Measurements from ENCODE around the gene CHPF2. TPM values are rescaled to one million over a fixed set of nuclear protein-coding genes. Genes with fewer than 3 reads are reported as not detected.

CHPF2 gene
- total RNA-seq, 1 donor from 2014 or later, result 31.0 TPM

DNA sequence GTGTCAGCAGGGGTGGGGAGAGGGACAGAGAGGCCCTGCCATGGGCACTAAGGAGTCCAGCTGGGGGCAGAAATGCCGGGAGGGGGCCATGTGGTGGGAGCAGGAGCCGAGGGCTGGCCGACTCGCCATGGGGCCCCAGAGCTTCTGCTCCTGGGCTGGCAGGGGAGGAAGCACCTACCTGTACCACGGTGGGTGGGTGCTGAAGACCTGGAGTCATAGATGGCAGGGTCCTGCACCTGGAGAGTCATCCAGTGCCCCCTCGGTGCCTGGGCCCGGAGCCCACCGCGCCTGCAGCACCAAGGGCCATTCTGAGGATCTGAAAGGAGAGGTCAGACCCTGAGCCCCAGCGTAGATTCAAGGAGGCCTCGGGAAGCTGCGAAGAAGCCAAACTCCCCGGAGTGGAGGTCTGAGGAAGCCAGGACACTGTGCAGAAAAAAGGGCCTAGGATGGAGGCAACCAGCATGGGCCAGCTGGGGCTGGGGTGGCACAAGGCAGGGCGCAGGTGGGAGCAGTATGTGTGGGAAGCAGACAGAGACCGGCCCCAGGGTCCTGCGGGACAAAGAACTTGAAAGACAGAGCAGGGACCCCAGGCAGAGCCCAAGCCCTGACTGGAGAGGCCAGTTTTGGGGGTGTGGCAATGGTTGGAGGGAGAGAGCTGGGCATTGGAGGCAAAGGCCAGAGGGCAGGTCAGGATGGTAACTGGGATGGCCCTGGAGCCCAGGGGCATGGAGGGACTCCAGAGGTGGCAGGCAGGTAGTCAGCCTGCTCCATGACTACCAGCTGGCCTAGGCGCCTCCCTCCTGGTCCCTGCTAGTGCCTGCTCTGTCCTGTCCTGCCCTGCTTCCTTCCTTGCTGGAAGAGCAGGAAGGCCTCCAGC is 42.9 kb downstream of the CHPF2 start:
- no peak for DNase-seq (ENCODE audit: low spot score)
- intact Hi-C loops (cut with DNase I), result no loop called here

- intact Hi-C loops (cut with DNase I), result no loop called here
- DNase-seq (ENCODE audit: low spot score), result no peak
Measured at GRCh38 chr7:151275813-151276577, 43.7 kb downstream of the CHPF2 start.

DNA sequence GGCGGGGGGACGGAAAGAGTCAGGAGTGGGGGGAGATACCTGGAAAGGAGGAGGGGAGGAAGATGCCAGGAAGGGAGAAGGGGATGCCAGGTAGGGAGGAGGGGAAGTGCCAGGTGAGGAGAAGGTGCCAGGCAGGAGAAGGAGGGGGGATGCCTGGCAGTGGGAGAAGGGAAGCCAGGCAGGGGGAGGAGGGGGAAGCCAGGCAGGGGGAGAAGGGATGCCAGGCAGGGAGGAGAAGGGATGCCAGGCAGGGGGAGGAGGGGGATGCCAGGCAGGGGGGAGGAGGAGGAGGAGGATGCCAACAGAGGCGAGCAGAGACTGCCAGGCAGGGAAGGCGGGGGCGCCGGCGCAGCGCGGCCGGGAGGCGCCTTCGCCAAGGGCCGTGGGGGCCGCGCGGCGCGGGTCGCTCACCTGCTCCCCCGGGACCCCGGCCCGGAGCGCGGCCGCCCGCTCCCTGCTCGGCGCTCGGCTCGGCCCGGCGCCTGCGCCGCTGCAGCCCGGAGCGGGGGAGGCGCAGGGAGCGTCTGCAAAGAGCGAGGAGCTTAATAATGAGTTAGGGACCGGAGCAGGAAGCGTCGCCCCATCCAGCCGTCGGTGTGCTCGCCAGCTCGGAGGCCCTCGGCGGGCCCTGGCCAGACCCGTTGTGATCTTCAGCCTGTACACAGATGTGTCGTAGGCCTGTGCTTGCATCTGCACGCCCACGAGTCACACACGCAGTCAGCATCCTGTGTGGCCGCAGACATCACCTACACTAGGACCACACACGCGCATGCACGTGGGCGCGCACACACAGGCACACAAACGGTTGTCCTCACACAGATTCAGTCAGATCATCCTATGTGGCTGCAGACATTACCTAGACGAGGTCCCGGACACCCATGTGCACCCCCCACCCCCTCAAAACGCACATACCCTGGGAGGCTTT is 44.6 kb downstream of the CHPF2 start:
- intact Hi-C loops (cut with DNase I), result no loop called here
- no peak for DNase-seq (ENCODE audit: low spot score)

GRCh38 chr7:151277631-151278030 is 45.3 kb downstream of the CHPF2 start:
- intact Hi-C loops (cut with DNase I), result no loop called here
- DNase-seq (ENCODE audit: low spot score), result no peak

GRCh38 chr7:151278949-151279348 is 46.7 kb downstream of the CHPF2 start:
- no peak for DNase-seq (ENCODE audit: low spot score)
- intact Hi-C loops (cut with DNase I), result no loop called here

- intact Hi-C loops (cut with DNase I), result no loop called here
Measured at GRCh38 chr7:151279868-151280267, 47.6 kb downstream of the CHPF2 start.

GRCh38 chr7:151280388-151281019 is 48.2 kb downstream of the CHPF2 start:
- intact Hi-C loops (cut with DNase I), result no loop called here
- no peak for DNase-seq (ENCODE audit: low spot score)

More at GRCh38 chr7:151279868-151280267, 47.6 kb downstream of the CHPF2 start:
- DNase-seq (ENCODE audit: low spot score), result no peak

GRCh38 chr7:151281686-151282085 is 49.4 kb downstream of the CHPF2 start:
- DNase-seq (ENCODE audit: low spot score), result no peak
- intact Hi-C loops (cut with DNase I), result no loop called here

GRCh38 chr7:151282111-151282510 is 49.8 kb downstream of the CHPF2 start:
- intact Hi-C loops (cut with DNase I), result no loop called here
- DNase-seq (ENCODE audit: low spot score), result no peak

- intact Hi-C loops (cut with DNase I), result no loop called here
- DNase-seq (ENCODE audit: low spot score), result no peak
Measured at GRCh38 chr7:151283302-151283701, 51.0 kb downstream of the CHPF2 start.

GRCh38 chr7:151286148-151286547 is 53.9 kb downstream of the CHPF2 start:
- DNase-seq (ENCODE audit: low spot score), result no peak
- intact Hi-C loops (cut with DNase I), result no loop called here

Other genes starting within 250 kb of the CHPF2 start
- 26.5 TPM for gene NOS3, start 241.5 kb upstream of the CHPF2 start, total RNA-seq
- gene ATG9B, start 208.0 kb upstream of the CHPF2 start, total RNA-seq, result 0.13 TPM
- gene ABCB8, start 204.0 kb upstream of the CHPF2 start, total RNA-seq, result 28.5 TPM
- 5.2 TPM for gene ASIC3, start 184.0 kb upstream of the CHPF2 start, total RNA-seq
- gene CDK5, start 174.6 kb upstream of the CHPF2 start, total RNA-seq, result 9.4 TPM
- 83.4 TPM for gene SLC4A2, start 172.9 kb upstream of the CHPF2 start, total RNA-seq
- 93.3 TPM for gene FASTK, start 151.7 kb upstream of the CHPF2 start, total RNA-seq
- 29.0 TPM for gene TMUB1, start 149.0 kb upstream of the CHPF2 start, total RNA-seq
- gene AGAP3, start 146.0 kb upstream of the CHPF2 start, total RNA-seq, result 67.5 TPM
- 0.57 TPM for gene GBX1, start 64.8 kb upstream of the CHPF2 start, total RNA-seq
- 17.3 TPM for gene ASB10, start 45.2 kb upstream of the CHPF2 start, total RNA-seq
- gene H2BK1, start 22.0 kb upstream of the CHPF2 start, total RNA-seq, result not detected
- gene ABCF2, start 5.3 kb upstream of the CHPF2 start, total RNA-seq, result 28.8 TPM
- 112 TPM for gene SMARCD3, start 16.2 kb downstream of the CHPF2 start, total RNA-seq
- 32.6 TPM for gene NUB1, start 109.3 kb downstream of the CHPF2 start, total RNA-seq
- not detected for gene WDR86, start 177.6 kb downstream of the CHPF2 start, total RNA-seq
- gene CRYGN, start 207.7 kb downstream of the CHPF2 start, total RNA-seq, result not detected

All from cardiac septum (tissue), 1 donor.